NCI-H1436 treated with DMSO at 0.1 percent for 48 hours (cell line): ENCODE measurements around the gene TRIP6.
"Not testable (repeated sequence)": the region's sequence is repeated elsewhere in the genome, so short reads cannot be mapped to it uniquely, and the experiment has no call there.

ENCODE experiments used
- DNase-seq: peaks from one replicate; lab custom pipeline; 2025; lab: John Stamatoyannopoulos, UW

Gene TRIP6

DNA sequence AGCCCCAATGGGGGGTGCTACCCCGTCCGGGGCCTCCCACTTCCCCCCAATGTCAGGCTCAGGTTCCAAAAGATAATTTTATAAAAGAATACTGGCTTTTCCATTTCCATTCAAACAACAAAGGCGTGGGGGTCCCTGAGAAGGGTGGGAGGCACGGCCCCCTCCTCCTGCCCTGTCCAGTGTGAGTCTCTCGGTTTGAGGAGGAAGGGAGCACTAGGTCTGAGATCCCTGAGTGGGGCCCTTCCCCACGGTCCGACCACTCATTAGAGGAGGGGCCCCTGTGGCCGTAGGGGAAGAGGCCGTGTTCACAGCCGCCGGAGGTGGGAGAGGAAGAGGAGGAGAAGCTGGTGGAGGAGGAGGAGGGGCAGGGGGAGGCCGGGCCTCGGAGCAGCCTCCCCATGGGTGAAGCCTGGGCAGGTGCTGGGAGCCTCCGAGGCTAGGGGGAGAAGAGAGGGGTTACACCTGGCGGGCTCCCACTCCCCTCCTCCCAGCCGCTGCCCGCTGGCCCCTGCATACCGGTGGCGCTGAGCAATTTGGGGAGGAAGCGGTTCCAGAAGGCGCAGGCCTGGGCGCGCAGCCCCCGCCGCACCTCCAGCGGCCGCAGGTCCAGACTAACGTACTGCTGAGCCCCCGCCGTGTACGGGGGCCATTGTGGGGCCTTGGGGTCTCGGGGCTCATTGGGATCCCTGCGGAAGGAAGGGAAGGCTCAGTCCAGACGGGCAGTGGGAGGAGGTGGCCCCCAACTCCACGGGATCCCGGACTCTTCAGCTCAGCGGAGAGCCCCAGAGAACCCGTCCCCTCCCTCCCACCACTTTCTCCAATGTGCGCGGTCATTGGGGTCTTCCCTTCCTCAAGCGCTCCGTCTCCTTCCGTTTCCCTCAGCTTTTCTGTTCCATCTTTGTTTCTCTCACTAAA is 23.7 kb downstream of the TRIP6 start:
- DNase-seq = no peak

DNA sequence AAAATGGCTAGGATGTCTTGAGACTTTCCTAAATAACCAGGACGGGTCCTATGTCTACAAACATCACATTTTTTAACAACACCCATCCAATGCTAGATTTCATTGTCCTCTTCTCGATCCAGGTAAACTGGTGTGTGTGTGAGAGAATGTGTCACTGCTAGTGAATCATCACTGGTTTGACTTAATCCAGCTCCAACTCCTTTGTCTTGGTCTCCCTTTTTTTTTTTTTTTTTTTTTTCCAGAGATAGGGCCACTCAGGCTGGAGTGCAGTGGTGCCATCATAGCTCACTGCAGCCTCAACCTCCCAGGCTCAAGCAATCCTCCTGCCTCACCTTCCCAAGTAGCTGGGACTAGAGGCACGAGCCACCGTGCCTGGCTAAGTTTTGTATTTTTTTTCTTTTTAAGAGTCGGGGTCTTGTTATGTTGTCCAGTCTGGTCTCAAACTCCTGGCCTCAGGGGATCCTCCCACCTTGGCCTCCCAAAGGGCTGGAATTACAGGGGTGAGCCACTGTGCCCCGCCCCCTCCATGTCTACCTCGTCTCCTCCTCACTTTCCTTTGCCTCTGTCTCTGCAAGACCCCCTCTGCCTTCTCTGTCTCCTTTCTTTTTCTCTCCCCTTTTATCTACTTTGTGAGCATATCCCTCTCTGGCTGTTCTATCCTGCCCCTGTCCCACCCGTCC is 24.5 kb downstream of the TRIP6 start:
- DNase-seq = no peak

DNA sequence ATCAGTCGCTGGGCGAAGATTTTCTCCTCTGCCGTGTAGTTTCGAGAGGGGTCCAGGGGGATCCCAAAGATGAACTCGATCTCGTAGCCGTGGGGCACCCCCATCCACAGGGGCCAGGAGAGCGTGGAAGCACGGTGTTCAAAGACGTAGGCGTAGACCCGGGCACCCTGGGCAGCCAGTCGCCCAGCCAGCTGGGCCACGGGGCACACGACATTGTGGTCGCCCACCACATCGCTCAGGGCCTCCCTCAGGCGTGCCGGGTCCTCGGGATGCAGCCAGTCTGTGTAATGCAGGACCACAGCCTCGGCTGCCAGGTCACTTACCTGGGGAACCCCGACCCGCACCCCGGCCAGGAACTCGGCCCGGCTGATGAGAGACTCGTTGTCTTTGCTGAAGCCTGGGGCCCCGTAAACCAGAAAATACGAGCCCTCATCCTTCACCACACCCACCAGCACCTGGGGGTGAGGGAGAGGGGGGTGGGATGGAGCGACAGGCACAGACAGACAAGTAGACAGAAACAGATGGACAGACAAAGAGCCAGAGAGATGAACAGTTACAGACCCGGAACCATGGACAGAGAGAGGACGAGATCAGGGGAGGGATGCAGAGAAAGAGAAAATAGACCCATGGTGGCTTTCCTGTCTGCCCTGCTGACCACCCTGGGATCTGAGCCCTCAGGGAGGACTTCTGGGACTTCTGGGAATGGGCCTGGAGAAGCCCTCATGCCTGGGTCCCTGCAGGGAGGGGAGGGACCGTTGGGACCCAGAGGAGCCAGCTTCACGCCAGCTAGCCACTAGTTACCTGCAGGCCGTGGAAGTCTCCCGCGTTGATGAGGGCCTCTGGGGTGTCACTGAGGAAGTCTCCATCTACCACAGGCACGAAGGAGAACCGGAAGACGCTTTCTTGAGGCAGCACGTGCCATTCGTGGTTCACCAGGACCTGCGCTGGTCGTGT is 25.5 kb downstream of the TRIP6 start:
- DNase-seq = no peak

DNA sequence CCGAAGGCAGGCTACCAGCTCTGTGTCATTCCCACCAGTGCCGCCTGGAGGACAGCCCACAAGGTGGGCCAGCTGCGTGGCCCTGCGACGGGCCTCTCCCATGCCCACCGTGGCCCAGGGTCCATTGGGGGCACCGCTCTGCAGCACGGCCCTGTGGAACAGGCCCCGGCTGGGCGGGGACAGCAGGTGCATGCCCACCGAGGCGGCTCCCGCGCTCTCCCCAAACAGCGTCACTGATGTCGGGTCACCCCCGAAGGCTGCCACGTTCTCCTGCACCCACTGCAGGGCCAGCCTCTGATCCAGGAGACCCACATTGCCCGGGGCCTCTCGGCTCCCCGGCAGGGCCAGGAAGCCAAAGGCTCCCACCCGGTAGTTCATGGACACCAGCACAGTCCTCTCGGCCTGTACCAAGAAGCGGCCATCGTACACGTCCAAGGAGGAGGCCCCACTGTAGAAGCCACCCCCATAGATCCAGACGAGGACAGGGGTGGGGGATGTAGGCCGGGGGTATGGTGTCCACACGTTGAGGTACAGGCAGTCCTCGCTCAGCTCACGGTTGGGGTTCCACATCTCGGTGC is 26.2 kb downstream of the TRIP6 start:
- no peak for DNase-seq

DNA sequence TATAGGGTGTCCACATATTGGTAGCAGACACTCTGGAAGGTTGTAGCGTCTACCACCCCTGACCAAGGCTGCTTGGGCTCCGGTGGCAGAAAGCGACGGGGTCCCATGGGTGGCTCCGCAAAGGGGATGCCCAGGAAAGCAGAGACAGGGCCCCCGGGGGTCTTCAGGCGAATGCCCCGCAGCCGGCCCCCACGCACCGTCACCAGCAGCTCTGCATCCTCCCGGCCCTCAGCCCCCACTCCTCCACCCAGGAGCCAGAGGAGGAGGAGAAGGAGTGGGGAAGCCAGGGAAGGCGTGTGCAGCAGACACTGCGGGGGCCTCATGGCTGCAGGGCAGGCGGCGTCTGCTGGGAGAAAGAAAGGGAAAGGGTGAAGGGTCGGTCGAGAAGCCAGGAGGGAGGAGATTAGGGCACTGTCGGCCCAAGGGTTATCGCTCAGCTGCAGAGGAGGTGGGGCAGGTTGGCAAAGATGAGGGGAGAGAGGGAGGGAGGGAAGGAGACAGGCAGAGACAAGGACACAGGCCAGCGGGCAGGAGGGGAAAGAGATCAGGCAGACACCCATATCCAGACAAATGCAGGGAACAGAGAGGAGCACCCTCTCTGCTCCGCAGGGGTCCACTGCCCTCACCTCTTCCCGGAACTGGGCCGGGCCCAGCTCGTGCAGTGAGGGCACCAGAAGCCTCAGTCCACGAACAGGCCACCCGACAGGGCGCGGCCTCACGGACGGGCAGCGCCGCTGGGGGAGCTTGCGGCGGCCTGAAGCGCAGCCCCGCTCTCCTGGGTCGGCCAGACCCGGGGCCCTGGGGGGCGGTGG is 26.9 kb downstream of the TRIP6 start:
- DNase-seq = no peak

DNA sequence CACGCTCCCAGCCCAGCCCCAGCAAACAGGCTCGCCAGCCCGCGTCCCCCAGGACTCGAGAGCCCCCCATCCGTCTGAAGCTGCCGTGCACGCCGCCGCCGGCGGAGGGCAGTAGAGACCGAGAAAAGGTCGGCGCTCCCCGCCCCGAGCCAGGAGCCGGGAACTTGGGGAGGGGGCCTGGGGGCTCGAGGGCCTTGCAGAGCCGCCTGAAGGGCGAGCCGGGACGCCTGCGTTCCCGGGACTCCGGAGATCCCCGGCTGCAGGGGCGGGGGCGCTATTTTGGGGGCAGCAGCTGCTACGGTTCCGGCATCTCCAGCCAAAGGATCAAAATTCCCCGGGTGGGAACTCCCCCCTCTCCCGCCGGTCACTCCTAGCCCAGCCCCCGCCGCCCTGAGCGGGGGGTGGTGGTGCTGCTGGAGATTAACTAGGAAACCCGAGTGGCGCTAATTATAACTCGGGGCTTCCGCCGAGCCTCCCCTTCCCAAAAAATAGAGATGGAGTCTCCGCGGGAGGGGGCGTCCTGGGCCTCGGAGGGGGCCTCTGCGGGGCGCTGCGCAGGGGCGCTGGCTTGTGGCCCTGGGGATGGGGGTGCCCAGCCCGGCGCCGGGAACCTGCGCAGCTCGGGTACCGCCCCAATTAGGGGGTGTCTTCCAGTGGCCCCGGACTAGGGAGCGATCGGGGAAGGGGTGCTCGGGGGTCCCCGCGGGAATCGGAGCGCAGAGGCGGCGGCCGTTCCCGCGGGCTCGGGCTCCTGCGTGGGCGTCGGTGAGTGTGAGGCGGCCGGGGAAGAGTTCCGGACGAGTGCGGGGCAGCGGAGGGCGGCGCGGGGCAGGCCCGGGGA is 27.9 kb downstream of the TRIP6 start:
- no peak for DNase-seq

DNA sequence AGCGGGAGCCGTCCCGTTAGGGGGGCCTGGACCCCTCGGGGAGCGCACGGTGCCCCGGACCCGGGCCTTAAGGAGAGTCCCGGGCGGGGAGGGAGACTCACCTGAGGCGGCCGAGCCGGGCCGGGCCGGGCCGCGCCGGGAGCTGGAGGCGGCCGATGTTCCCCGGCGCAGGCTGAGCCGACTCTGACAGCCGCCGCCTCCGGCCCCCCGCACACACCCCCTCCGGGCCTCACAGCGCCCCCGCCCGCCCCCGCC is 28.4 kb downstream of the TRIP6 start, which contains the start of gene ACHE:
TSS of gene ACHE (minus strand) at position 188 of the 255 bp plus-strand sequence. CDS start 1,656 bp downstream, outside the sequence.
- no peak for DNase-seq

DNA sequence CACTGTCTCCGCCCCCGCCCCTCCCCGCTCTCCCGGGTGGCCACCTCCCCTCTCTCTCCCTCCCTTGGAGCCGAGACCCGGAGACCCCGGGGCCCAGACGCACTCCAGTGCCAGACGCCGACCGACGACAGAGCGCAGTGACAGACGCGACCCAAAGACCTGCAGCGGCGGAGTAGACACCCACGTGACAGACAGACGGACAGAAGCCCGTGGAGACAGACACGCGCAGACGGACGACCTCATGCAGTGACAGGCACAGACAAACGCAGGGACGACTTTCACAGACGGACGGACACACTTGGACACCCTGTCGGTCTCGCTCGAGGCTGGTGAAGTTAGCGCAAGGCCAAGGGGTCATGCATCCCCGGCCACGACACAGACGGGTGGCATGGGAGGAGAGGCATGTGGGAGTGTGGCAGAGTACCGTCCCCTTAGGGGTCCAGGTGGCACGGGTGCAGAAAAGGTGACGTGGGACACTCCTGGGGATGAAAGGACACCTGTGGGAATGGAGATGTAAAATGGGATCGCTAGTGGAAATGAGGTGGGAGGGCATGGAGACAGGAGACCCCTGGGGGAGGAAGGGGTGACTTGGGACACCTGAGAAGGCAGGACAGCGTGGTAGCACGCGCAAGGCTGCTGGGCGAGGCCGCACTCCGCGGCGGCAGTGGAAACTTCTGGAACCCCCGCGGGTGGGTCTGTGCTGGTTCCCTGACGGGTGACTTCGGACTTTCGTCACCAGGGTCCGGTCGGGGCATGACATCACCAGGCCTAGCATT is 29.0 kb downstream of the TRIP6 start:
- DNase-seq = no peak

DNA sequence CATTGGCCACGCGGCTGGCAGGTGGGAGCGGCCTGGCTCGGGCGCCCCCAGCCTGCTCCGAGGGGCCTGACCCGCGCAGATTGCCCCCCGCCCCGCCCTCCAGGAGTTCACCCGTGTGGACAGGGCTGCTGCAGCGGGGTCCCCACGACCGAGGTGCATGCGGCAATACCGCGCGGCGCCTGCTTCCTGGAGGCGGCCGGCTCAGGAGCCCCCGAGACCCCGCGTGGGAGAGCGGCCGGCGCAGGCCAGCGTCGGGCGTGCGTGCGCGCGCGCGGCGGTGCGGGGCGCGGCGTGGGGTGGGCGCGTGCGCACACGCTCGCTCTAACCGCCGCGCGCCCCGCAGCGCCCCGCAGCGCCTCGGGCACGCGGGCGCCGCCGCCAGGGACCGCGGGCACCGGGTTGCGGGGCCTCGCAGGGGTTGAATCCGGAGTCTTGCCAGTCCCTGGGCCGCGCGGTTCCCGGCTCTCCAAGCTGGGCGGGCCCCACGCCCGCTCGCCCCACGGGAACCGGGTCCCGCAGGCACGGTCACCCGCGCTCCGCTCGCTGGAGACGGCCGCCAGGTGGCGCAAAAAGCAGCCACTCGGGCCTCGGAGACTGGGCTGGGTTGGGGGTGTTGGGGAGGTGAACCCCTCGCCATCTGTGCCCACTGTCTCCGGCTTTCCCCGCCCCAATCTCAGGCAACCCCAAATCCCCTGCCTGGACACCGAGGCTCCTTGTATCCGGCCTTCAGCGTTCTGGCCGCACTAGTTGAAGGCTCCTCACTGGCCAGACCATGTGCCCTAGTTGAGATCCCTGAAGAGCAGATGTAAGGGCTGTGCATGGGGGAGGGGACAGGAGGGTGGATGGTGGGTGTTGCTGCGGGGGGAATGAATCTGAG is 29.8 kb downstream of the TRIP6 start:
- DNase-seq = no peak

DNA sequence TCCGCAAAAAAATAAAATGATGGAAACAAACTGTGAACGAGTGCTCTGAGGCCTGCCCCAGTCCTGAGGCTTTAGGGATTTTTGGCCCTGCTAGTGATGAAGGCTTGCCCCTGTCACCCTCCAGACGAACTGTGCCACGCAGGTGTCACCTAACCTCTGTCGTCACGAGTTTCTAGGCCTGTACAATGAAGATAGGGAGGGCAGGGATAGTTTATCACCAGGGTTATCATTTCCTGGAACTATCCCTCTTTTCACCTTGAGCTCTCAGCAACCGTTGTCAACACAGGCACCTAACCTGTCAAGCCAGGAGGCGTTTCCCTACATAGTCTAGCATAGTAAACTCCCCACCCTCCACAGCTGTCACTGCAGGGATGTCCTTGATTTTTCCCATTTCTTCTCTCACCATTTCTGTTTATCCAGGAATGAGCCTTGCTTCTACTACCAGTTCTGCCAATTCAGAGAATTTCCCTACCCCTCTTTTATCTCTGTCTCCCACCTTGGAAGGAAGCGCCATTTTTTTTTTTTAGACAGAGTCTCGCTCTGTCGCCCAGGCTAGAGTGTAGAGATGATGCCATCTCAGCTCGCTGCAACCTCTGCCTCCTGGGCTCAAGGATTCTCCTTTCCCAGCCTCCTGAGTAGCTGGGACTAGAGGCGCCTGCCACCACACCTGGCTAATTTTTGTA is 30.7 kb downstream of the TRIP6 start:
- no peak for DNase-seq

DNA sequence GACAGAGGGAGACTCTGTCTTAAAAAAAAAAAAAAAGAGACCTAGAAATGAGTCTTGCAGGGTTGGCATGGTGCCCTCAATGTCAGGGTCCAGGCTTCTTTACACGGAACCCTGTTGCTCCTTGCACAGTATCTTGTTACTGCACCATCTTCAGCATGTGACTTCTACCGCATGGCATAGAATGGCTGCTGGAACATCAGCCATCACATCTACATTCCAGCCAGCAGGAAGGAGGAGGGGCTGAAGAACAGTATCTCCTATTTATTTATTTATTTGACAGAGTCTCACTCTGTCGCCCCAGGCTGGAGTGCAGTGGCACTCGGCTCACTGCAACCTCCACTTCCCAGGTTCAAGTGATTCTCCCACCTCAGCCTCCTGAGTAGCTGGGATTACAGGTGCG is 32.2 kb downstream of the TRIP6 start:
- no peak for DNase-seq

DNA sequence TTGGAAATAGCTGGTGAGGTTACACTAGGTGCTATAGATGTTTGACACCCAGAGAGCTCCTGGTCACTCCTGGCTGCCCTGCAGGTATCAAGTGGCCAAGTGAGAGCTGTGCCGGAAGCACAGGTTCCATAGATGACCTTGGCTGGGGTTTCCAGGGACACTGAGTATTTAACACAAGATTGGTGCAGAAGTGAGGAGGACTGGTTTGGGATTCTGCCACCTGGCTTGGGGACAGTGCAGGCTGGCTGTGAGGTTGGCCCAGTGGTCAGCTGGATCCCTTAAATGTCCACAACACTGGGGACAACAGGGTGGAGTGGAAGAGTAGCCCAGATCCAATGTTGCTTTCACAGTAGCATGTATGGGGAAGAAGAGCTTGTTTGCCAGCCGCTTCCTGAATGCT is 33.8 kb downstream of the TRIP6 start:
- no peak for DNase-seq

DNA sequence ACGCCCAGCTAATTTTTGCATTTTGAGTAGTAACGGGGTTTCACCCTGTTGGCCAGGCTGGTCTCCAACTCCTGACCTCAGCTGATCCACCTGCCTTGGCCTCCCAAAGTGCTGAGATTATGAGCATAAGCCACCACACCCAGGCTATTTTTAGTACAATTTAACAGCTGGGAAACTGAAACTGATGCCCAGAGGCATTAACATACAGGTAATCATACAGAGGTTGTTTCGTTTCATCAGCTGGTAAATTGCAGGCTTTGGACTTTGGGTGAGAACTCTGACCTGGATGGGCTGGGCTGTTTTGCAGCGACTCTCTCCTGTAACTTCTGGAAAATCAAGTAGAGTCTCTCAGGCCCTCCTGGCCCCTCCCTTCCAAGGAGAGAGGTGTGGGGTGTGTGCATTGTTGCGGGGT is 34.7 kb downstream of the TRIP6 start:
- DNase-seq = no peak

DNA sequence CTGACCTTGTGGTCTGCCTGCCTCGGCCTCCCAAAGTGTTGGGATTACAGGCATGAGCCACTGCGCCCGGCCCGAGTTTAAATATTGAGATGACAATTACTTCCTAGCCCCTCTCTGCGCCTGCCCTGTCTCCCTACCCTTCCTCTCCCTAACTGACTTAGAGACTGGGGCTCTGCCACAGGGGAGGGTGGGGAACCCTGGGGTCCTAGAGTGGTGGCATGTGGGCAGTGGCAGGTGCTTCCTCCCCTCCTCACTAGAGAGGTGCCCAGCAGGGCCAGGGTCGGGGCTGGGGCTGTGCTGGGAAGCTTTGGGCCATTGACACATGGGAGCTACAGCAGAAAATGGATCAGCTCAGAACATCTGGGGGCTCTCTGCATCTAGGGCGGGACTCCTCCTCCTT is 35.5 kb downstream of the TRIP6 start:
- DNase-seq = no peak

DNA sequence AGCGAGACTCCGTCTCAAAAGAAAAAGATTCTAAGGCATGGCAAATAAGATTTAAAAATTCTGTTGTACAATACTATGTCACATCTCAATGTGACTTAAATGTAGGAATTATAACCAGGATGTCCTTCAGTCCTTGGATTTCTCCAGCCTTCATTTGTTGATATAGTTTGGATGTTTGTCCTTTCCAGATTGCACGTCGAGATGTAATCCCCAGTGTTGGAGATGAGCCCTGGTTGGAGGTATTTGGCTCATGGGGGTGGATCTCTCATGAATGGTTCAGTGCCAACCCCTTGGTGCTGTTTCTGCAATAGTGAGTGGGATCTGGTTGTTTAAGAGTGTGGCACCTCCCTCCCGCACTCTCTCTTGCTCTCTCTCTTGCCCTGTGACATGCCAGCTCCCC is 41.3 kb downstream of the TRIP6 start:
- no peak for DNase-seq

DNA sequence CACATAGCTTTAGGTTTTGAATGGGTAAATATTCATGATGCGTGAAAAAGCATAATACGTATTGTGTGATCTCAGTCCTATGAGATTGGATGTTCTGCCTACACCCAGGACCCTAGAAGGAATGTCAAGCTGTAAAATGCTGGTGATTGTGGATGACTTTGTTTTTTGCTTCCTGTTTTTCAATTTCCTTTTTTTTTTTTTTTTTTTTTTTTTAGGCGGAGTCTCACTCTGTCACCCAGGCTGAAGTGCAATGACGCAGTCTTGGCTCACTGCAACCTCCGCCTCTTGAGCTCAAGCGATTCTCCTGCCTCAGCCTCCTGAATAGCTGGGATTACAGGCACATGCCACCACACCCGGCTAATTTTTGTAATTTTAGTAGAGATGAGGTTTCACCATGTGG is 43.3 kb downstream of the TRIP6 start:
- not testable (repeated sequence) for DNase-seq

DNA sequence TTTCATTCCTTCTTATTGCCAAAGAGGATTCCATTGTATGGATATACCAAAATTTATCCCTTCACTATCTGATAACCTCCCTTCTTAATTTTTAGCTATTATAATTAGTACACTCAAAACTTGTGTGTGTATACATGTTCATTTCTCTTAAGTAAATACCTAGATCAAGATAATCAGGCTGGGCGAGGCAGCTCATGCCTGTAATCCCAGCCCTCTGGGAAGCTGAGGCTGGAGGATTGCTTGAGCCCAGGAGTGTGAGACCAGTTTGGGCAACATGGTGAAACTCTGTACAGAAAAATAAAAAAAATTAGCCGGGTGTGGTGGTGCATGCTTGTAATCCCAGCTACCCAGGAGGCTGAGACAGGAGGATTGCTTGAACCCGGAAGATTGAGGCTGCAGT is 44.3 kb downstream of the TRIP6 start:
- no peak for DNase-seq
